DMS114 treated with DMSO at 0.1 percent for 48 hours (cell line): ENCODE data around the gene CHRM3.

Experiments used
- DNase-seq: peaks from one replicate; lab custom pipeline; 2025; ENCODE audit not compliant: unreplicated experiment; lab: John Stamatoyannopoulos, UW

Gene CHRM3

GRCh38 chr1:239394107-239394506 lies 7.7 kb downstream of the CHRM3 start:
- DNase-seq, result no peak

- no peak for DNase-seq
Observed at GRCh38 chr1:239413916-239414315, 27.5 kb downstream of the CHRM3 start.

GRCh38 chr1:239417221-239417620 lies 30.9 kb downstream of the CHRM3 start:
- DNase-seq, result no peak

- no peak for DNase-seq
Observed at GRCh38 chr1:239417986-239418640, 31.7 kb downstream of the CHRM3 start.

- DNase-seq, result no peak
Observed at GRCh38 chr1:239418681-239419080, 32.3 kb downstream of the CHRM3 start.

GRCh38 chr1:239421811-239422210 lies 35.4 kb downstream of the CHRM3 start:
- DNase-seq, result no peak

- no peak for DNase-seq
Observed at GRCh38 chr1:239422818-239423217, 36.5 kb downstream of the CHRM3 start.

- no peak for DNase-seq
Observed at GRCh38 chr1:239426821-239427475, 40.6 kb downstream of the CHRM3 start.

GRCh38 chr1:239427712-239428111 lies 41.3 kb downstream of the CHRM3 start:
- no peak for DNase-seq

- DNase-seq, result no peak
Observed at GRCh38 chr1:239428120-239428710, 41.8 kb downstream of the CHRM3 start.

GRCh38 chr1:239429163-239429562 lies 42.8 kb downstream of the CHRM3 start:
- no peak for DNase-seq

- no peak for DNase-seq
Observed at GRCh38 chr1:239432255-239432654, 45.9 kb downstream of the CHRM3 start.

GRCh38 chr1:239434181-239434580 lies 47.8 kb downstream of the CHRM3 start:
- DNase-seq, result no peak
